Naive B cell (primary cell): Measurements from ENCODE around the gene ZNF655. TPM values are rescaled to one million over a fixed set of nuclear protein-coding genes. Genes with fewer than 3 reads are reported as not detected.

ENCODE experiments used
- ATAC-seq, 2 donors: fragments of 150-1000 bp; cut with Tn5 transposase; 2 replicates each; pipeline ENCODE4 v1.10.0; 2021; ENCODE audit warnings: low read depth in 2 of 2, mild to moderate bottlenecking in 2 of 2, moderate library complexity in 2 of 2
- DNase-seq: peaks from one replicate; pipeline ENCODE4 v3.0.0; 2022
- H3K27ac Mint-ChIP-seq, 6 donors: one replicate each; pipeline ENCODE4 v1.8.0; 2020 to 2022; ENCODE audit warnings: mild to moderate bottlenecking in 6 of 6, mixed read lengths in 6 of 6, moderate library complexity in 5 of 6, inconsistent platforms in 2 of 6
- H3K27me3 Mint-ChIP-seq, 3 donors: one replicate each; pipeline ENCODE4 v1.8.0; 2021 to 2022; ENCODE audit warnings: mixed read lengths in 3 of 3, mild to moderate bottlenecking in 1 of 3
- H3K36me3 Mint-ChIP-seq, 2 donors: one replicate each; pipeline ENCODE4 v1.8.0; 2020 to 2022; ENCODE audit warnings: mixed read lengths in 2 of 2, inconsistent platforms in 1 of 2, mild to moderate bottlenecking in 1 of 2
- H3K4me1 Mint-ChIP-seq, 3 donors: one replicate each; pipeline ENCODE4 v1.8.0; 2020 to 2022; ENCODE audit warnings: mixed read lengths in 3 of 3, inconsistent platforms in 1 of 3, mild to moderate bottlenecking in 1 of 3, moderate library complexity in 1 of 3
- H3K4me3 Mint-ChIP-seq, 8 donors: one replicate each; pipeline ENCODE4 v1.8.0; 2020 to 2022; ENCODE audit warnings: mild to moderate bottlenecking in 8 of 8, mixed read lengths in 8 of 8, moderate library complexity in 8 of 8, inconsistent platforms in 2 of 8
- H3K9me3 Mint-ChIP-seq, 7 donors: one replicate each; pipeline ENCODE4 v1.8.0; 2020 to 2022; ENCODE audit warnings: mixed read lengths in 7 of 7, mild to moderate bottlenecking in 5 of 7, inconsistent platforms in 2 of 7, moderate library complexity in 1 of 7
- polyA plus RNA-seq, 6 donors: library from polyadenylated mRNA; unstranded; fragments of 300-500 nt; fragmentation: Illumina TruSeq; gene quantifications; one replicate each; pipeline ENCODE4 v1.2.3, GENCODE V29; 2021; ENCODE audit warnings: low read depth in 6 of 6

Gene ZNF655
- polyA plus RNA-seq, 6 donors from 2014 or later, result 55.4 to 90.0 (median 68.5) TPM

GRCh38 chr7:99601656-99602310 is 43.3 kb downstream of the ZNF655 start:
- no peak overlapping the region for H3K27ac Mint-ChIP-seq
- ATAC-seq (no peak), DNase-seq (no peak)
- H3K4me1 Mint-ChIP-seq, result no peaks in the 10 kb centered on the region
- no peaks in the 10 kb centered on the region for H3K9me3 Mint-ChIP-seq
- H3K36me3 Mint-ChIP-seq, result no peaks in the 10 kb centered on the region
- no peak overlapping the region for H3K4me3 Mint-ChIP-seq
- no peaks in the 10 kb centered on the region for H3K27me3 Mint-ChIP-seq

- peaks cover 0 to 16% (median 7%) of the 10 kb centered on the region in 3 donors for H3K27me3 Mint-ChIP-seq
- no peak overlapping the region for H3K27ac Mint-ChIP-seq
- no peak for ATAC-seq
- H3K4me1 Mint-ChIP-seq, result no peaks in the 10 kb centered on the region
- no peaks in the 10 kb centered on the region for H3K36me3 Mint-ChIP-seq
- H3K4me3 Mint-ChIP-seq, result no peak overlapping the region
- H3K9me3 Mint-ChIP-seq, result no peaks in the 10 kb centered on the region
- no peak for DNase-seq
Observed at GRCh38 chr7:99605527-99605926, 47.1 kb downstream of the ZNF655 start.

GRCh38 chr7:99606531-99606930 is 48.1 kb downstream of the ZNF655 start:
- Mint-ChIP-seq H3K9me3 (no peaks in the 10 kb centered on the region), H3K36me3 (no peaks in the 10 kb centered on the region), H3K27me3 (peaks cover 0 to 19% (median 7%) of the 10 kb centered on the region in 3 donors), H3K4me1 (no peaks in the 10 kb centered on the region), H3K27ac (no peak overlapping the region), H3K4me3 (no peak overlapping the region)
- DNase-seq (no peak), ATAC-seq (no peak)

- H3K36me3 Mint-ChIP-seq, result no peaks in the 10 kb centered on the region
- DNase-seq (no peak), ATAC-seq (no peak)
- no peaks in the 10 kb centered on the region for H3K9me3 Mint-ChIP-seq
- H3K27me3 Mint-ChIP-seq, result peaks cover 0 to 19% (median 7%) of the 10 kb centered on the region in 3 donors
- no peak overlapping the region for H3K4me3 Mint-ChIP-seq
- H3K4me1 Mint-ChIP-seq, result no peaks in the 10 kb centered on the region
- peak overlapping the region in 1 of 6 donors; percentile 89 for H3K27ac Mint-ChIP-seq
Observed at GRCh38 chr7:99607548-99607947, 49.1 kb downstream of the ZNF655 start.

GRCh38 chr7:99614495-99614894 is 56.1 kb downstream of the ZNF655 start:
- peaks cover 8 to 9% of the 10 kb centered on the region in 2 donors for H3K36me3 Mint-ChIP-seq
- no peak overlapping the region for H3K27ac Mint-ChIP-seq
- peaks cover 0 to 18% (median 0%) of the 10 kb centered on the region in 3 donors for H3K27me3 Mint-ChIP-seq
- H3K4me3 Mint-ChIP-seq, result peak overlapping the region in 2 of 8 donors; percentile 11 to 99
- no peaks in the 10 kb centered on the region for H3K9me3 Mint-ChIP-seq
- DNase-seq (no peak), ATAC-seq (no peak)
- peaks cover 31 to 39% (median 34%) of the 10 kb centered on the region in 3 donors for H3K4me1 Mint-ChIP-seq

GRCh38 chr7:99615989-99616358 is 57.5 kb downstream of the ZNF655 start:
- no peak for ATAC-seq
- peaks cover 8 to 12% of the 10 kb centered on the region in 2 donors for H3K36me3 Mint-ChIP-seq
- H3K9me3 Mint-ChIP-seq, result no peaks in the 10 kb centered on the region
- H3K4me1 Mint-ChIP-seq, result peaks cover 35 to 43% (median 41%) of the 10 kb centered on the region in 3 donors
- peak overlapping the region in 4 of 6 donors; percentile 59 to 99 (median 94) for H3K27ac Mint-ChIP-seq
- peak overlapping the region; percentile 95 to 100 (median 98) for H3K4me3 Mint-ChIP-seq
- H3K27me3 Mint-ChIP-seq, result peaks cover 0 to 8% (median 0%) of the 10 kb centered on the region in 3 donors
- no peak for DNase-seq

GRCh38 chr7:99616359-99617191 is 58.1 kb downstream of the ZNF655 start, which contains the start of gene ZSCAN25:
Gene ZSCAN25, plus strand, starts transcription at chr7:99616946. Its CDS starts 2,661 bp downstream, at chr7:99619607.
- ATAC-seq, result peak; percentile 97
- Mint-ChIP-seq H3K27me3 (peaks cover 0 to 8% (median 0%) of the 10 kb centered on the region in 3 donors), H3K36me3 (peaks cover 8 to 12% of the 10 kb centered on the region in 2 donors), H3K4me3 (peak within 1 kb of the TSS; percentile 95 to 100 (median 98)), H3K27ac (peak within 1 kb of the TSS; percentile 92 to 99 (median 97)), H3K4me1 (peaks cover 35 to 43% (median 43%) of the 10 kb centered on the region in 3 donors), H3K9me3 (no peaks in the 10 kb centered on the region)
- DNase-seq, result peak; percentile 81

GRCh38 chr7:99617192-99617781 is 58.8 kb downstream of the ZNF655 start:
- H3K4me1 Mint-ChIP-seq, result peaks cover 35 to 43% (median 43%) of the 10 kb centered on the region in 3 donors
- ATAC-seq (peak in 1 of 2 donors; percentile 55), DNase-seq (no peak)
- H3K27ac Mint-ChIP-seq, result peak overlapping the region; percentile 92 to 99 (median 97)
- peak overlapping the region; percentile 95 to 100 (median 98) for H3K4me3 Mint-ChIP-seq
- no peaks in the 10 kb centered on the region for H3K9me3 Mint-ChIP-seq
- peaks cover 8 to 12% of the 10 kb centered on the region in 2 donors for H3K36me3 Mint-ChIP-seq
- H3K27me3 Mint-ChIP-seq, result peaks cover 0 to 8% (median 0%) of the 10 kb centered on the region in 3 donors

- no peak for DNase-seq
- peak overlapping the region in 6 of 8 donors; percentile 62 to 99 (median 98) for H3K4me3 Mint-ChIP-seq
- peaks cover 8 to 20% of the 10 kb centered on the region in 2 donors for H3K36me3 Mint-ChIP-seq
- peaks cover 38 to 49% (median 46%) of the 10 kb centered on the region in 3 donors for H3K4me1 Mint-ChIP-seq
- peak overlapping the region in 1 of 6 donors; percentile 92 for H3K27ac Mint-ChIP-seq
- H3K9me3 Mint-ChIP-seq, result no peaks in the 10 kb centered on the region
- ATAC-seq, result no peak
- H3K27me3 Mint-ChIP-seq, result no peaks in the 10 kb centered on the region
Observed at GRCh38 chr7:99618726-99619125, 60.3 kb downstream of the ZNF655 start.

GRCh38 chr7:99619571-99620130 is 61.2 kb downstream of the ZNF655 start:
- H3K27me3 Mint-ChIP-seq, result no peaks in the 10 kb centered on the region
- peaks cover 42 to 56% (median 52%) of the 10 kb centered on the region in 3 donors for H3K4me1 Mint-ChIP-seq
- ATAC-seq, result no peak
- no peak for DNase-seq
- H3K9me3 Mint-ChIP-seq, result no peaks in the 10 kb centered on the region
- H3K36me3 Mint-ChIP-seq, result peaks cover 8 to 28% of the 10 kb centered on the region in 2 donors
- H3K4me3 Mint-ChIP-seq, result peak overlapping the region in 2 of 8 donors; percentile 16 to 99
- H3K27ac Mint-ChIP-seq, result peak overlapping the region in 2 of 6 donors; percentile 49 to 67

GRCh38 chr7:99621271-99621670 is 62.8 kb downstream of the ZNF655 start:
- Mint-ChIP-seq H3K9me3 (no peaks in the 10 kb centered on the region), H3K4me3 (peak overlapping the region in 2 of 8 donors; percentile 65 to 69), H3K27me3 (no peaks in the 10 kb centered on the region), H3K36me3 (peaks cover 11 to 41% of the 10 kb centered on the region in 2 donors), H3K4me1 (peaks cover 48 to 54% (median 51%) of the 10 kb centered on the region in 3 donors), H3K27ac (peak overlapping the region in 1 of 6 donors; percentile 42)
- ATAC-seq (no peak), DNase-seq (no peak)

GRCh38 chr7:99622596-99622995 is 64.2 kb downstream of the ZNF655 start:
- DNase-seq (no peak), ATAC-seq (no peak)
- peaks cover 21 to 47% of the 10 kb centered on the region in 2 donors for H3K36me3 Mint-ChIP-seq
- peaks cover 35 to 45% (median 41%) of the 10 kb centered on the region in 3 donors for H3K4me1 Mint-ChIP-seq
- H3K27me3 Mint-ChIP-seq, result no peaks in the 10 kb centered on the region
- H3K27ac Mint-ChIP-seq, result no peak overlapping the region
- H3K9me3 Mint-ChIP-seq, result no peaks in the 10 kb centered on the region
- peak overlapping the region in 1 of 8 donors; percentile 36 for H3K4me3 Mint-ChIP-seq
